Activated T-cell treated with anti-CD3 and anti-CD28 coated beads, Interleukin-2, amount 50 U/mL, for 48 hours (primary cell): ENCODE results near the gene FBLN2.
"Not testable (repeated sequence)": the region's sequence is repeated elsewhere in the genome, so short reads cannot be mapped to it uniquely, and the experiment has no call there.

Source experiments
- DNase-seq, 2 experiments: peaks; one replicate each; pipeline ENCODE4 v3.0.0-alpha.2; 2020

FBLN2 gene

GRCh38 chr3:13548696-13549622, at the start of gene FBLN2:
Gene FBLN2, plus strand, starts transcription at chr3:13549125. Its CDS starts 21,231 bp downstream, at chr3:13570356.
- DNase-seq, result peak in 1 of 2 experiments; percentile 39

DNA sequence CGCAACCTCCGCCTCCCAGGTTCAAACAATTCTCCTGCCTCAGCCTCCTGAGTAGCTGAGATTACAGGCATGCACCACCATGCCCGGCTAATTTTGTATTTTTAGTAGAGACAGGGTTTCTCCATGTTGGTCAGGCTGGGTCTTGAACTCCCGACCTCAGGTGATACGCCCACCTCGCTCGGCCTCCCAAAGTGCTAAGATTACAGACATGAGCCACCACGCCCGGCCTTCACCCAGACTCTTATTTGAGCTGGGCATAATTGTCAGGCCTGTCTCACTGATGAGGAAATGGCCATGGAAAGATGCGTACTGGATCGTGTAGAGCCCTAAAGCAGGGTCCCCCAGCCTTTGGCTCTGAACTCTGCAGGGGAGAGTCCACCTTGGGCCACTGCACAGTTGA, 49.7 kb upstream of the FBLN2 start:
- DNase-seq, result not testable (repeated sequence)

GRCh38 chr3:13500133-13500885, 48.6 kb upstream of the FBLN2 start:
- DNase-seq, result peak; percentile 34 to 37

- no peak for DNase-seq
These were observed 47.9 kb upstream of the FBLN2 start for GRCh38 chr3:13501056-13501455.

- no peak for DNase-seq
These were observed 47.4 kb upstream of the FBLN2 start for GRCh38 chr3:13501521-13501920.

GRCh38 chr3:13501958-13502790, 46.8 kb upstream of the FBLN2 start:
- DNase-seq, result no peak

DNA sequence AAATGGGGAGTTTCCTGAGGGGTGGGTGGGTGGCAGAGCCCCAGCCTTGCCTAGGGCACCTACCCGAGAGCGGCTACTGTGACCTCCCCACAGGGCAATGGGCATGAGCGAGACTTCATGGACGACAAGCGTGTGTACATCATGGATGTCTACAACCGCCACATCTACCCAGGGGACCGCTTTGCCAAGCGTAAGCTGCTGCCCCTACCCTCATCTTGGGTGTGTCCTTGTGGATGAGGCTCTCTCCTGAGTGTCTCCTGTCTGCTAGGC, 46.2 kb upstream of the FBLN2 start:
- DNase-seq, result no peak

DNA sequence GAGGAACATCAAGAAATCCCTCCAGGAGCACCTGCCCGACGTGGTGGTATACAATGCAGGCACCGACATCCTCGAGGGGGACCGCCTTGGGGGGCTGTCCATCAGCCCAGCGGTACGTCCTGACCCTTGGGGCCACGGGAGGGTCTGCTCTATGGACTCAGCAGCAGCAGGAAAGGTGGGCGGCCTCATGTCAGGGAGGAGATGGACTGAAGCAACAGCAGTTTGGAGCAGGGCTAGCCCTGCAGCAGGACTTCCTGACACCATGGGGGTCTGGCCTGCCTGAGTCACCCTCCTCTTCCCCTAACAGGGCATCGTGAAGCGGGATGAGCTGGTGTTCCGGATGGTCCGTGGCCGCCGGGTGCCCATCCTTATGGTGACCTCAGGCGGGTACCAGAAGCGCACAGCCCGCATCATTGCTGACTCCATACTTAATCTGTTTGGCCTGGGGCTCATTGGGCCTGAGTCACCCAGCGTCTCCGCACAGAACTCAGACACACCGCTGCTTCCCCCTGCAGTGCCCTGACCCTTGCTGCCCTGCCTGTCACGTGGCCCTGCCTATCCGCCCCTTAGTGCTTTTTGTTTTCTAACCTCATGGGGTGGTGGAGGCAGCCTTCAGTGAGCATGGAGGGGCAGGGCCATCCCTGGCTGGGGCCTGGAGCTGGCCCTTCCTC, 44.6 kb upstream of the FBLN2 start:
- DNase-seq, result no peak

GRCh38 chr3:13505147-13506130, 43.5 kb upstream of the FBLN2 start:
- DNase-seq, result no peak

- no peak for DNase-seq
These were observed 42.7 kb upstream of the FBLN2 start for GRCh38 chr3:13506239-13506638.

DNA sequence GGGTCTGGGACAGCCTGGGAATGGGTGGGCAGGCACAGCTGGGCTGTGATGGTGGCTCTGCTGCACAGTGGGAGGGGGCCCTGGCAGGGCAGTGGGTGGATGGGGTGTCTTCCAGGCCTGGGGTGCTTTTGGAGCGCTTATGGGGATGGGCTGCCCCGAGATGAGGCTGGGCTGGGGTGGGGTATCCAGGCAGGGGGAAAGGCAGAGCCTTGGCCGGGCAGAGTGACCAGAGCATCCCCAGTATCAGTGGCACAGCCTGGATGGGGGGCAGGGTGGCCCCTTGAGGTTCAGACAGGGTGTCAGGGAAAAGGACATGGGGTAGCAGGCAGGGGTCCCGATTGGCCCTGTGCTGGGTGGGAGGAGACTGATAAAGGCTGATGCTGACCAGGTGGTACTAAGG, 42.2 kb upstream of the FBLN2 start:
- DNase-seq, result no peak

- DNase-seq, result no peak
These were observed 41.7 kb upstream of the FBLN2 start for GRCh38 chr3:13507247-13507569.

GRCh38 chr3:13507570-13508339, 41.2 kb upstream of the FBLN2 start:
- DNase-seq, result no peak

DNA sequence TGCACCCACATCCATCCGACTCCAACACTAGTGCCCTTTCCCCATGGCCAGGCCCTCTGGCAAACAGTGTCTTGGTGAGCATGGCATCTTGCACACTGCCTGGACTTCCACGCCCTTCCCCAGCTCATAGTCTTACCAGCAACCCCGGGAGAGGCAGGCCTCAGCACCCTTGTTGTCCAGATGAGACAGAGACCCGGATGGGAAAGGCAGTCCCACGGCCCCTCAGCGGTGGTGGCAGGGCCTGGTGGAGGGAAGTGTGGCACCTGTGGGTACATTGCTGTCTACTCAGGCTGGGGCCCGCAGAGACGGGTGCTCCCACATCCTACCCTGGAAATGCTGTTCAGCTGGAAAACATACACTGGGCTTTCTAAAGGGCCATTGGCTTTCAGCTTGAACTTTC, 40.4 kb upstream of the FBLN2 start:
- DNase-seq, result no peak

DNA sequence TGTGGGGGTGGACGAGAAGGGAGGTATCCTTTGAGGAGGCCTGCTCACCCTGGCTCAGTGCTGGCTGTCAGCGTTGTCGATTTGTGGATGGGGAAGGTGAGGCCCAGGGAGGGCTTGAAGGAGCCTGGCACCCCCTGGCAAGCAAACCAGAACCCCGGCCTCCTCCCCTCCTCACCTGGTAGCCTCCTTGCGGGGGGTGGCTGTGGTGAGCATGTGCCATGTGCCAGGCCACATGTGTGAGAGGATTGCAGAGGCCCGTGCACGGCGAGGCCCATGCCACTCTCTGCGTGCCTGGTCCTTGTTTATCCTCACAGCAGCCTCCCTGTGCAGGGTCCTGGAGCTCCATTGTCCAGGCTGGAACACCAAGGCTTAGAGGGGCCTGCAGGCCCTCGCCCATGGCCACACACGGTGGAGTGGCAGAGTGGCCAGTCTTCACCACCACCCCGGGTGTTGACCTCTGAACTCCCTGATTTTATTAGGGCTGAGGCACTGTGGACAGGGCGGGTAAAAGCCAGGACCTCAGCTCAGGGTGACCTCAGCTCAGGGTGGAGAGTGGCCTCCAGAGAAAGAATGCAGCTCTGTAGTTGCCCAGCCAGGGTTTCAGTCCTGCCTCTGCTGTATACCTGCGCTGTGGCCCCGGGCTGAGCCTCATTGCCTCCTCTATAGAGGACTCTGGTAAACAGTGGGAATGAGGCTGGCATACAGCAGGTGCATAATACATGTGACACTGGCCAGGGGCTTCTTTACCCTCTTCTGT, 39.7 kb upstream of the FBLN2 start:
- DNase-seq, result no peak

GRCh38 chr3:13509816-13510192, 39.1 kb upstream of the FBLN2 start:
- no peak for DNase-seq

DNA sequence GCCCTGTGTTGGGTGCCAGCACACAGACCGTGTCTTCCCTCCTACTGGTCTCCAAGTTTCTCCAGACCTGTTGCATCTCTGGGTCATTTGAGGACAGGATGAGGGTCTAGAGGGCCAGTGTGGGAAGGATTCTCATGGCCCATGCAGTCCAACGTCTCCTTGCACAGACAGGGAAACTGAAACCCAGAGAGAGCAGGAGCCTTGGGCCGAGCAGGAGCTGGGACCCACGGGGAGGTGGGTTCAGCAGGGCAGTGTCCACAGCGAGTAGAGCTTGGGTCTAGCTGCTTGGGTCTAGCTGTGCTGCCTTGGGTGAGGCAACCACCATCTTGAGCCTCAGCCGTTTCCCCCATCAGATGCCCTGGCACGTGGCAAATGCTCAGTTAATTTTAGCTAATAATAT, 36.5 kb upstream of the FBLN2 start:
- DNase-seq, result no peak

DNA sequence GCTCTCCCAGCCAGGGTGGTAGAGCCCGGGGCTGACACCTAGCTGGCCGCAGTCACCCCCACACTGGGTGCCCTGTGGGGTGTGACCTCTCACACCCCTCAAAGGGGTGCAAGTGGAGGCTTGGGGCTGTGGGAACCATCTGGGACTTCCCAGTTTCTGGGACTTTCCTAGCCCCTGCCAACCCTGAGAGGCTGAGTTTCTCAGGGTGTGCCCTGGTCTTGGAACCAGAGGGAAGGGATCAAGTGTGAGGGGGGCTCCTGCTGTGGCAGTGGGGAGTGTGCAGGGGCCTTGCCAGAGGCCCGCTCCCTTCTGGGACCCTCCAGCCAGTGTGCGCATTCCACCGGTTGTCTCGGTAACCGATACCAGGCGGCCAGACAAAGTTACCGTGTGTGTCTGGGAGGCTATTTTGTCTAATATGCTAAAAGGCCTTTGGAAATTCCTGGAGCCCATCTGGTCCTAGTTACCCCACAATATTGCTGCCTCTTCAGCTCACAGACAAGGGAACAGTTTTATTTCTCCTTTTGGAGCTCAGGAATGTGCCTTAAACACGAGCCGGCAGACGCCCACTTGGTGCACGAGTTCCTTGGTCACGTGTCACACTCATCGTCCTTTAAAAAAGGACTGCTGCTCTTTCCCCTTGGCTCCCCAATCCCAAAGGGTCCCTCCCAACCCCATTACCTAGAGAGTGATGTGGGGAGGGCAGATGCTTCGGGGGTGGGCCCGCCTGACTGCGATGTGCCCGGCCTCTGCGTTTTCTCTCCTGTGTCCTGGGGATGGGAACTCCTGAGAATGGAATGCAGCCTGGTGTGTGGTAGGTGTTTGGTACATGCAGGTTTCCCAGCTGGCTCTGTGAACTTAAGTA, 35.6 kb upstream of the FBLN2 start:
- no peak for DNase-seq

GRCh38 chr3:13513913-13514517, 34.9 kb upstream of the FBLN2 start:
- DNase-seq, result no peak
